Measurements from ENCODE around the gene ZSWIM5.
A peak's percentile ranks its signal among the peaks of the same experiment; 100 is the strongest.
"Not testable (repeated sequence)": the region's sequence is repeated elsewhere in the genome, so short reads cannot be mapped to it uniquely, and the experiment has no call there.

ZSWIM5 gene

GRCh38 chr1:45079533-45079932 lies 126.9 kb downstream of the ZSWIM5 start:
- no peak for DNase-seq

- not testable (repeated sequence) for DNase-seq
These were observed 129.4 kb downstream of the ZSWIM5 start for GRCh38 chr1:45076959-45077358.

GRCh38 chr1:45071567-45071966 lies 134.8 kb downstream of the ZSWIM5 start:
- no peak for DNase-seq

- no peak for DNase-seq
These were observed 138.6 kb downstream of the ZSWIM5 start for GRCh38 chr1:45067806-45068205.

- DNase-seq: no peak
These were observed 141.3 kb downstream of the ZSWIM5 start for GRCh38 chr1:45065083-45065482.

GRCh38 chr1:45062463-45062862 lies 143.9 kb downstream of the ZSWIM5 start:
- not testable (repeated sequence) for DNase-seq

DNA sequence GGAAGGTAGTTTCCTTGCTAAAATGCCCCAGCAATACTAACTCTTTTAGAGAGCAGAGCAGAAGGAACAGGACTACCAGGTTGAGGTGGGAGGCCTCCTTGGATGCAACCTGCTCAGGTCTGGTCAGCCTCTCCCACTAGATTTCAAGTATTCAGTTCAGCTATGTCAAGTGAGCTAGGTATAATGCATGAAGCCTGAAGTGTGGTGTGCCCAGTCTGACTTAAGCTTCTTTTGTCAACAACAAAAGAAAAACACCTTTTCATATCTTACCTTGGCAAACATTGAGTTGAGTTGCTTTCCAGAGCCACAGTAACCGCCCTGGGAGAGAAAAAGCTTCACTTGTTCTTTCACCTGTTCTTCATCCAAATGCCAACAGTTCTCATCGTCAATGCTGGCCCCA lies 146.6 kb downstream of the ZSWIM5 start:
- DNase-seq: no peak

- DNase-seq: no peak
These were observed 148.9 kb downstream of the ZSWIM5 start for GRCh38 chr1:45057542-45057941.

DNA sequence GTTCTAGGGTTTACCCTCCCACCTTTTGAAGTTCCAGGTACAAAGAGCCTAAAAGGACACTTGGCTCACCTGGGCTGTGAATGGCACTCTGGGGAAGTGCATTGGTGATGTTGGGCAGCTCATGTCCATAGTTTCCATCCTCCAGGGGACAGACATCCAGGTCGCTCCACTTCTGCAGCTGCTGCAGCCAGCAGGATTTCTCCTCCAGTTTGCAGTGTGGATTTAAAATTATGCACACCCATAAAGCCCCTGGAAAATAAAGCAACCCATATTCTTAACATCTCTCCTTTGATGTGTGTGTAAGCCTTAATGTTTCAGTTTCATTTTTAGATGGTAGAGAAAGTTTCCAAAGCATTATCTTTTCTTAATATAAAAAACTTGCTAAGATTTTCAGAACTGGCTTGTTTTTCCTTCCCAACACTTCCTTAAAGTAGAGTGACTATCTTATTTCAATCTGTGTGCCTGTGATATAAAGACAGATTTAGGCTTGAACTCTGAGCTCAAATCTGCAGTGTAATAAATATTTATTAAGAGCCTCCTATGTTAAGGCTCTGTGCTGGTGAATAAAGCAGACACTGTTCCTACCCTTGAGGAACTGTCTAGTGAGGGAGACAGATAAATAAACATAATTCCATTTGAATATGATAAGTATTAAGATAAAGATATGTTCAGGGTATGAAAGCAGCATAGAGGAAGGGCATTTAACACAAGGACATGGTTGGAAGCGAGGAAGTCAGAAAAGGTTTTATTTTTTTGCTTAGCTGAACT lies 155.2 kb downstream of the ZSWIM5 start:
- peak; percentile 20 for DNase-seq

DNA sequence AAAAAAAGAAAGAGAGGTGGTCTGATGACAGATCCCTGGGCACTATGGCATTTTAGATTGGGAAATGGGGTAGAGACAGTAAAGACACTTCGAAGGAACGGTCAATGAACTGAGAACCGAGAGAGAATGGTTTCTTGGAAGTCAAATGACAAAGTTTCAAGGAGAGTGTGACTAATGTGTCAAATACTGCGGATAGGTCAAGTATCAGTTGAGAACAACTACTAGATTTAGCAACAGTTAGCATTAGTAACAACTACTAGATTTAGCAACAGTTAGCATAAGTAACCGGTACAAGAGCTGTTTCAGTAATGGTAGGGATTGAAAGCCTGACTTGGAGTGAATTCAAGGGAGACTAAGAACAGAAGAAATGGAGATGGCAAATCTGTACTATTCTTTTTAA lies 159.4 kb downstream of the ZSWIM5 start:
- DNase-seq: no peak

- no peak for DNase-seq
These were observed 161.5 kb downstream of the ZSWIM5 start for GRCh38 chr1:45044916-45045315.

DNA sequence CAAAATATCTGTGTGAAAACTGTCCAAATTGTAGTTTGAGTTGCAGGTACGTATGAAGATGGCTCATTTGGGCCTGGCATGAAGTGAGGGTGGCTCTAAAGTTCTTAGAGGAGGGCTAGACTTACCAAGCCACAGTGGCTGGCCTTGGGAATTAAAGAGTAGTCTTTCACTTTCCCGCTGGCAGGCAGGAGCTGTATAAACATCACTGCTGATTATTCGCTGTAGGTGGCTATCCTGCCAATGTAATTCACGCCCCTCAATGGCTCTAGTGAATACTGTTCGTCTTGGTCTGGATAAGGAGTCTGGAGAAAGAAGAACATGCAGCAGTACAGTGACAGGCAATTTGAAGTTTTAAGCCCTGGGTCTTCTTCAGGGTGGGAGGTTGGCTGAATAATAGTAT lies 163.3 kb downstream of the ZSWIM5 start:
- no peak for DNase-seq

- no peak for DNase-seq
These were observed 166.1 kb downstream of the ZSWIM5 start for GRCh38 chr1:45040297-45040696.

DNA sequence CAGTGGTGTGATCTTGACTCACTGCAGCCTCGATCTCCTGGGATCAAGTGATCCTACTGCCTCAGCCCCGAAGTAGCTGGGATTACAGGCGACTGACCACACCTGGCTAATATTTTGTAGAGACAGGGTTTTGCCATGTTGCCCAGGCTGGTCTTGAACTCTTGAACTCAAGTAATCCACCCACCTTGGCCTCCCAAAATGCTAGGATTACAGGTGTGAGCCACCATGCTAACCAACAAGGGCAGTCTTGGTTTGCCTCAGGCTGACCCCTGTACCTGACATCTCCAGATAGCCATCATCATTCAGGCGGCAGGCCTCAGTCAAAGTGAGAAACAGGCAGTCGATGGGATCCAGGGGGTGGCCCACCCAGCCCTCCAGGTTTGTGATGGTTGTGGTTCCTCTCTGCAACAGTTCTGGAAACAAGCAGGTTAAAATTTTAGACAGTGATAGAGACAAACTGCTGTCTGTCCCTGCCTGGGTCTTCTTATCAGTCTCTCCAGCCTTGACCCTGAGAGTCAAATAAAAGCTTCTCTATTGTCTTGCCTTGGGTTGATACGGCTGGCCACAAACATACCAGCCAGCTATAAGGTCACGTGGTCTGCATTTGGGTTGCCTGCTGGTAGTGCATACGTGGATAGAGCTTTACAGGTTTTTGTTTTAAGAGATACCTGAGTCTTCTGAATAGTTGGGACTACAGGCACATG lies 167.6 kb downstream of the ZSWIM5 start:
- DNase-seq: no peak

GRCh38 chr1:45038240-45038639 lies 168.2 kb downstream of the ZSWIM5 start:
- no peak for DNase-seq

DNA sequence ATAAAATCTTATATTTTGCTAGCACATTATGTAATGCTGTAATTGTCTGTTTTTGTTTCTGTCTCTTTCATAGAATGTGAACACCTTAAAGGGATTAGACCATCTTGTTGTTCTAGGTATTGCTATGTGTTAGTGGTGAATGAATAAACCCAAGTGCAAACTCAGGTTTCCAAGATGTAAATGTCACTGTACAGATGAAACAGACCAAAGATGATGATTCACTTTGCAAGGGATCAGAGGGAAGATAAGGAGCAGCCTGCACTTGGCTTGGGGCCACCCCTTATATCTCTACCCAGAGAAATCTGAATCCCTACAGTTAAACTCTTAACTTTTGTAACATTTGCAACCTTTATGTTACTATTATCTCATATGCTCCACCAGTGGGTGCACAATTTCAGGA lies 168.9 kb downstream of the ZSWIM5 start:
- peak; percentile 20 for DNase-seq

DNA sequence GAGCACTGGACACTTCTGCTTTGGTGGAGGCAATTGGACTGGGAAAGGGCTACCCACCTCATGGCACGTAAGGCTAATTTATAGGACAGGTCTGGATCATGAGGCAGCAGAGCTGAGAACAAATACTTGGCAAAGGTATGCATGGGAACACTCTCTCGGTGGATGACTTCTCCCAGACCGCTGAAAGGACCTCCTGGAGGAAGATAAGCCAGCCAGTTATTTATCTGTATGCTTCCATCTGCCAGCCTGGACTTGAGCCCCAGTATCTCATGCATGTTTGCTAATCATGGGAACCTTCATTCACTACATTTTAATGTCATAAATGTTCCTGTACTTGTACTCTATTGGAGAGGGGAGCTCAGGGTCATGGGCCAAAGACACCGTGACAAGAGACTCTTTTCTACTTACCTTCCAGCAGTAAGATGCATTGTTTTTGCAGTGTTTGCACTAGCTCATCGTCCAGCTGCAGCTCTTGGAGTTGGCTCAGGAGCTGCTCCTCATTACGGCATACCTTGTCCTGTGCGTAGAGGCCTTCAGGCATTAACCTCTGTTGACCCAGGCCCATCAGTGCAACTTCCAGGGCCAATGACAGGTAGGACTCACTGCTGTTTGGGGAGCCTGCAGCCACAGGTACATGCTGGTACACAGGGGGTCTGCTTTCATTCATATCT lies 170.6 kb downstream of the ZSWIM5 start:
- DNase-seq: no peak

GRCh38 chr1:45033356-45033755 lies 173.0 kb downstream of the ZSWIM5 start:
- no peak for DNase-seq

DNA sequence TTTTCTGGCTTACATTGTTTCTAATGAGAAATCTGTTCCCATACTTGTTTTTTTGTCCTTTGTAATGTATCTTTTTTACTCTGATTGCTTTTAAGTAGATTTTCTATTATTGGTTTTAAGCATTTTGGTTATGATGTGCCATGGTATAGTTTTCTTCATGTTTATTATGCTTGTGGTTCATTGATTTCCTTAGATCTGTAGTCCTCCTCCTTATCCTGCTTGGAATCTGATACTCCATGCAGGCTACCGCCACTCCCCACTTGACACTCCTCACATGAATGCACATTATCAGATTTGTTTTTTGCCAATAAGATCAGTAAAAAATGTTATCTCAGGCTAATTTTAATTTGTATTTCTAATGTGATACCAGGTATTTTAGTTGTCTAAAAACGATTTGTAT lies 173.6 kb downstream of the ZSWIM5 start:
- no peak for DNase-seq

- DNase-seq: peak; percentile 30
These were observed 180.0 kb downstream of the ZSWIM5 start for GRCh38 chr1:45026446-45026845.

- no peak for DNase-seq
These were observed 182.7 kb downstream of the ZSWIM5 start for GRCh38 chr1:45023663-45024062.

DNA sequence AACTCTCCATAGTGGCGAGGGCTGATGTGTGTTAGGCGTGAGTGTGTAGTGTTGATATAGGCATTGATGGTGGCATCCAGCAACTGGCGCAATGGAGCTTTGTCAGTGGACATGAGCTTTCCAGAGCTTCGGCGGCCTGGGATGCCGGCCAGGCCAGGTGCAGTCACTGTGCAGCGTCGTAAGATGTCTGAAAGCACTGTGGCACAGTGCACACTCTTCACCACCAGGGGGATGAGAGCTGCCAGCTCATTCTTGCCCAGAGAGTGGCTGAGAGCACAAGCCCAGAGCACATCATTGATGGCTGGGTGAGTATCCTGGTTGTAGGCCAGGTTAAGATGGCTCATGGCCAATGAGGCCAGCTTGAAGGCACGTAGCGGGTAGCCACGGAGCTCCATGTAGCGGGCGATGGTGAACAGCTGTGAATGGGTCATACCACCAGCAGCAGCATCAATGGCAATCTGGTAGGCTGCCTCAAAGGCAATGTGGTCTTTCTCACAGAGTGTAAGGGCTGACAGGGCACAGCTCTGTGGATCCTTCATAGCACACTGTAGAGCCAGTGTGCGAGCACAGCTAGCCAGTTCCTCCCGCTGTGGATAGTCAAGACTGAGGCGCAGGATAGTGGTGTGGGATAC lies 187.7 kb downstream of the ZSWIM5 start:
- peak; percentile 73 for DNase-seq

DNA sequence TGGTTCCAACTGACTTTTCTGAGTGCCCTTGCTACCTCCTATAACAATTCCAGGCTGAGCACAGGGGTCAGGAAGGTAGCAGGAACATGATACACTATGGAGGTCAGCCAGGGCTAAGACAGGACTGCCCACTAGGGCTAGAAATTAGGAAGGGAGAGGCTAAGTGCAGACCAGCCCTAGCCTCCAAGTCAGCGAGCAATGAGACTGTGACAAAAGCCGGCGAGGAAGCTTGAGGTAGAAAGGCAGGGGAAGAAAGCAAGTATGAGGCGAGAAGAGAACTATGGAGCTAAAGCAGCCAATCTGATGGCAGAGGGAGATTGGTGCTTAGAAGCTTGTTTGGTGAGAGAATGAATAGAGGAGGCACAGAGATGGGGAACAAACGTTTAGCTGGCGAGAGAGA lies 189.6 kb downstream of the ZSWIM5 start:
- no peak for DNase-seq
